Fibroblast of skin of left biceps (primary cell): ENCODE results near the gene HBQ1.
"Not testable (repeated sequence)": the region's sequence is repeated elsewhere in the genome, so short reads cannot be mapped to it uniquely, and the experiment has no call there.

Source experiments
- DNase-seq, 2 experiments: peaks; one replicate each; pipeline ENCODE4 v3.0.0-alpha.2; 2013; ENCODE audit warnings: low read depth in 2 of 2

HBQ1 gene

DNA sequence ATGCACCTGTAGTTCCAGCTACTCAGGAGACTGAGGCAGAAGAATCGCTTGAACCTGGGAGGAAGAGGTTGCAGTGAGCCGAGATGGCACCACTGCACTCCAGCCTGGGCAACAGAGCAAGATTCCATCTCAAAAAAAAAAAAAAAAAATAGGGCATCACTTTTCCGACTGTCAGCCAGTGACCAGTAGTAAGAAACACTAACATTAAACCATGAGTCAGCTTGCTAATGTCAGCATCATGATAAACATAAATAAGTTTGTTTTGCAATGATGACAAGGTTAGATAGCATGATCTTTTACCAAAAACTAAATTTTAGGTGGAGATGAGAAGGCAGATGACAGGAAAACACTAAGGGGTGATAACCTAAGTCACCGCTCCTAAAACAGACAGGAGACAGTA lies 29.1 kb downstream of the HBQ1 start:
- DNase-seq = not testable (repeated sequence)

DNA sequence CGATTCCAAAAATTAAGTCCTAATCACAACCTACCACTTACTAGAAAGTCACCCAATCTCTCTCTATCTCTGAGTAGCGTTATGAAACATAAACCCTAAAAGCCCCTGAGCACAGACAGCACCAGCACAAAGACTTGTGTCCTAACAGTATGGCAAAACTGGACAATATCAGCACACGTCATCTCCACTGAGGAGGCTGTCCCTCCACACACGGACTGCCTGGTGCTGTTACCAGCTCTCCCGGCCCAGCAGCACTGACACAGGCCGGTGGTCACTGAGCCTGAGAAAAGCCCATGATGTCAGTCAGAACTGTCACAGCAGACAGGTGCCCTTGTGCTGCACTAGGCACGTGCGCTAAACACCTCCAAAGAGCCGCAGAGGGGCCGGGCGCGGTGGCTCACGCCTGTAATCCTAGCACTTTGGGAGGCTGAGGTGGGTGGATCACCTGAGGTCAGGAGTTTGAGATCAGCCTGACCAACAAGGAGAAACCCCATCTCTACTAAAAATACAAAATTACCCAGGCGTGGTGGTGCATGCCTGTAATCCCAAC lies 31.4 kb downstream of the HBQ1 start:
- DNase-seq = not testable (repeated sequence)

DNA sequence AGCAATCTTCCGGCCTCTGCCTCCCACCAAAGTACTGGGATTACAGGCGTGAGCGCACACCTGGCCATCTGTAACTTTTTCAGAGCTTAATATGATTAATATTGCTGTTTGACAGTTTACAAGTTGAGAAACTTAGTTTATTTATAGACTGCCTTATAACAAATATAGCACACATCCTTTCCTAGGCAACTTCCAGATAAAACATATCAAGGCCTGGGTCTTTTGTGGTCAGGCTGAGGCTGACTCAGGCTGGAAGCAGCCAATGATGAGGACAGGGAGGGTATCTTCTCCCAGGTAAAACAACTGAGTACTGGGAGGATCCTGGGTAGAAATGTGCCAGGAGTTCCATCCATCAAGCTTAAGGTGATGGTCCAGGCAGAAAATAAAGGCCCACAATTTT lies 32.7 kb downstream of the HBQ1 start:
- DNase-seq = no peak

DNA sequence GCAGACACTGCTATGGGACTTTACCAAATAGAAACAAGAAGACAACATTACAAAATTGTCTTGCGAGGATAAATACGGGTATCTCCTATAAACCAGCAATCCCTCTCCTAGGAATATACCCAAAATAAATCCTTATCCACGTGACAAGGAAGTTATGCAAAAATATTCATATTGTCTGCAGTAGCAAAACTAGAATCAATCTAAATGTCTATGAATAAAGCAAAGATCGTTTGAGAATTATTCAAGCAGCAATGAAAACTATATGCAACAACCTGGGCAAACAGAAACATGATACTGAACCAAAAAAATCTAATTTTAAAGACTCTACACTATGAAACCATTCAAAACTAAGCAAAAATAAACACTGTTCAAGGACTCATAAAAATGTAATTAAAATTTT lies 39.8 kb downstream of the HBQ1 start:
- no peak for DNase-seq

DNA sequence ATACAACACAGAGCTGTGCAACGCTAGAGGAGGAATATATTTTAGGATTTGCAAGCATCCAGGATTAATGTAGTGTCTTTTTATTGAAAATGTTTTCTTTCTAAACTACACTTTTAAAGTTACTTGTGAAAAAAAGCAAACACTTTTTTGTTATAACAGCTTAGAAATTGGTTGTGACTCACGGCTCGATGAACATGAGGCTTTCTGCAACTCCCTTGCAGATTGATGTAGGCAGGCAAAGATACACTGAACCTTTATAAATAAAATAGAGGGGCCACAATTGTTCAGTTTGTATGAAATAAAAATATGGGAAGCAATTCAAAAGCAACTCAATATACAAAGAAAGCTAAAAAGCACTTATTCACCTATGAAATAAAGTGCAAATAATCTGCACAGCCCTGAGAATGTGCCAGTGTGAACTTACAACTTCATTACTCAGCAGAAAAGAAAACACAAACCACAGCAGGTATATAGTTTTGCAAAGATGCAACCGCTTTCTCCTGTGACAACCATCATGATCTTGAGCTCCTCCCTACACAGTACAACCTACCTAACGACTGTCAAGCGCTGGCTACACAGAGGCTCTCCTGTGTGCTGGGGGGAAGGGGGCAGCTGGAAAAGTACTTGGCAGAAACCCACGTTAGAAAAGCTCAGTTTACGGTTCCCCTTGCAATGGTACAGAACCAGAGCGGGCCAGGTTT lies 48.0 kb downstream of the HBQ1 start:
- DNase-seq = no peak

DNA sequence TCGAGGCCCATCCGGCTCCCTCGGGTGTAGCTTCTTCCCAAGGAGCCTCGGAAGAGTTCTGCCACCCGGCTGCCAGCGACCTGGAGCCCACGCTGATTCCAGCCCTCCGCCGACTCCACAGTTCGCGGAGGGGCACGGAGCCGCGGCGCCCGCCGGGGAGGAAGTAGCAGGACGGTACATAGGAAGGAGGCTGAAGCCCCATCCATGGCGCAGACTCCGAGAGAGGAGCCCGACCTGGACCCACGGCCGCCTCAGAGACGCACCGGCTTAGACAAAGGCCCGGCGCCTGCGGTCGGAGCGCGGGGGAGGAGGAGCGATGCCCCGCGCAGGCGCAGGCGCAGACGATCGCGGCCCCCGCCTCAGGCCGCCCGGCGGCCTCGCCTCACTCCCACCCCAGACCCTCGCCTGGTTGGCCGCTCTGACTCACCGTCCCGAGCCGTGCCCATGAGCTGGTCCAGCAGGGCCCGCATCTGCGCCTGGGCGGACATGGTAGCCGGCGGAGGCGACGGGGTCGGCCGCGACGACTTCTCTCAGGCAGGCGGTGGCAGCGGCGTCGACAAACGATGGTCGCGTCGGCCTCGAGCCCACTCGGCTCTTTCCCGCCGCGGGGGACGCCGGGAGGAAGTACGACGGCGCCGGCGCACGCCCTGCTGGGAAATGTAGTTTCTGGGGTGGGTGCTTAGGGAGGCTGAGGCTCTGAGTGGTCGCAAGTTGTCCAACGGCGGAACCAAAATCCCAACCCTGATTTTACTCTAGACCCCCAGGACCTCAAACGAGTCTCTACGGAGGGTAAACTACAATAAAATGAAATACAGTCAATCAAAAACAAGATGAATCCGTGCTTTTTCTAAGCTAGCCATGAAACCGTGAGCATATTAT lies 48.8 kb downstream of the HBQ1 start, which contains the start of gene LUC7L:
Gene LUC7L, minus strand, starts transcription at position 598 of the 879 bp plus-strand sequence. Its CDS starts 110 bp downstream, at position 488.
- peak; percentile 55 to 62 for DNase-seq

DNA sequence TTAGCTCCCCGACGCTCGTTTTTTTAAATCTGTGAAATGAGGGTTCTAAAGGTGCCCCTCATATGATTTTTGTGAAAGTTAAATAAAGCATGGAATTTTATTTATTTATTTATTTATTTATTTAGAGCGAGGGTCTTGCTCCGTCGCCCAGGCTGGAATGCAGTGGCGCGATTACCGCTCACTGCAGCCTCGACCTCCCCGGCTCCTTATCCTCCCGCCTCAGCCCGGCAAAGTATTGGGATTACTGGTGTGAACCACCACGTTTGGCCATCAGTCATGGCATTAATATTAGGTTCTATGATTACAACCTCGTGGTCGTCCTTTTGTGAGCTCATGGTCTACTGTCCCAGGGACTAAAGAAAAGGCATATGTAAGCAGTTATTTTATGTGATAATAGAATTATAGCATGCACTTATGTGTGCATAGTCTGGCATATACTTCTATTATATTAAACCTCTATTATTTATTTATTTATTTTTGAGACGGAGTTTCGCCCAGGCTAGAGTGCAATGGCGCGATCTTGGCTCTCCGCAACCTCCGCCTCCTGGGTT lies 49.5 kb downstream of the HBQ1 start:
- DNase-seq = no peak

DNA sequence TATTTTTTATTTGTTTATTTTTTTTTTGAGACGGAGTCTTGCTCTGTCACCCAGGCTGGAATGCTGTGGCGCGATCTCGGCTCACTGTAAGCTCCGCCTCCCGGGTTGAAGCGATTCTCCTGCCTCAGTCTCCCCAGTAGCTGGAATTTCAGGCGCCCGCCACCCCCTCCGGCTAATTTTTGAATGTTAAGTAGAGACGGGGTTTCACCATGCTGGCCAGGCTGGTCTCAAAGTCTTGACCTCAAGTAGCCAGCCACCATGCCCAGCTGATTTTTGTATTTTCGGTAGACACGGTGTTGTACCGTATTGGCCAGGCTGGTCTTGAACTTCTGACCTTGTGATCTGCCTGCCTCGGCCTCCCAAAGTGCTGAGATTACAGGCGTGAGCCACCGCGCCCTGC lies 50.1 kb downstream of the HBQ1 start:
- DNase-seq = not testable (repeated sequence)
